Chondrocyte (in vitro differentiated cells): ENCODE measurements around the gene KL. TPM values are rescaled to one million over a fixed set of nuclear protein-coding genes. Genes with fewer than 3 reads are reported as not detected.

Experiments used
- DNase-seq: peaks from one replicate; pipeline ENCODE4 v3.0.0; 2021; ENCODE audit warnings: mixed read lengths, low spot score
- H3K27ac Mint-ChIP-seq: one replicate; pipeline ENCODE4 v1.8.0; 2021; ENCODE audit warnings: mild to moderate bottlenecking, moderate library complexity, mixed read lengths; ENCODE audit not compliant: unreplicated experiment
- H3K27me3 Mint-ChIP-seq: 2 replicates; pipeline ENCODE4 v1.8.0; 2021; ENCODE audit warnings: low read depth, mixed read lengths
- H3K36me3 Mint-ChIP-seq: 2 replicates; pipeline ENCODE4 v1.8.0; 2021; ENCODE audit warnings: low read depth, mixed read lengths
- H3K4me1 Mint-ChIP-seq: 2 replicates; pipeline ENCODE4 v1.8.0; 2021; ENCODE audit warnings: low read depth, mild to moderate bottlenecking, mixed read lengths
- H3K4me3 Mint-ChIP-seq: one replicate; pipeline ENCODE4 v1.8.0; 2021; ENCODE audit warnings: mild to moderate bottlenecking, moderate library complexity, mixed read lengths; ENCODE audit not compliant: unreplicated experiment
- H3K9me3 Mint-ChIP-seq: 2 replicates; pipeline ENCODE4 v1.8.0; 2021; ENCODE audit warnings: low read depth, mixed read lengths
- CTCF ChIP-seq: fragments of 200-600 bp; sonication (generic); IDR thresholded peaks from 2 replicates; pipeline ENCODE4 v1.5.0; 2021; ENCODE audit warnings: antibody characterized with exemption, mild to moderate bottlenecking, moderate library complexity
- total RNA-seq: library from RNA; stranded (reverse); gene quantifications from 3 replicates; pipeline ENCODE4 v1.2.1, GENCODE V29; 2021

Gene KL
- total RNA-seq, 1 donor from 2014 or later: 0.05 TPM

GRCh38 chr13:33003458-33004019 lies 12.7 kb upstream of the KL start:
- Mint-ChIP-seq H3K27ac (no peak overlapping the region), H3K4me3 (no peak overlapping the region), H3K9me3 (peaks cover 19% of the 10 kb centered on the region), H3K4me1 (peaks cover 3% of the 10 kb centered on the region), H3K36me3 (peaks cover 2% of the 10 kb centered on the region), H3K27me3 (no peaks in the 10 kb centered on the region)
- DNase-seq: no peak
- no peak for TF ChIP-seq CTCF

DNA sequence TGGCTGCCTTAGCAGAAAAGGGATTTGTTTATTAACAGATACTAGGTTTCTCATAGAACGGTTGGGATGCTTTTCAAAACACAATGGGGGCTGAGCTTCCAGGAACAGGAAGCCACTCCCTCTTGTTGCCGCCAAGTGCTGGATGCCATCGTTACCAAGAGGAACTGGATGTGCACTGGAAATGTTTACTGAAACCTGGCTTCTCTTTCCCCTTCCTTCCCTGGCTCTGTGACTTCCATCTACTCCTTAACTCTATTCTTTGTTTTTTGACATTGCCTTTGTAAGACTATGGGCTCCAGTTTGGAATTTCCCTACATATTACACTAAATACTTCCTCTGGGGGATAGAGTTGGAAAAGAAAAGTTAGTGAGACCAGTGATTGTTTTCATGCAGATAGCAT lies 11.7 kb upstream of the KL start:
- Mint-ChIP-seq H3K9me3 (peaks cover 27% of the 10 kb centered on the region), H3K4me1 (peaks cover 3% of the 10 kb centered on the region), H3K4me3 (no peak overlapping the region), H3K27ac (no peak overlapping the region), H3K36me3 (peaks cover 4% of the 10 kb centered on the region), H3K27me3 (no peaks in the 10 kb centered on the region)
- no peak for DNase-seq
- TF ChIP-seq CTCF: no peak

DNA sequence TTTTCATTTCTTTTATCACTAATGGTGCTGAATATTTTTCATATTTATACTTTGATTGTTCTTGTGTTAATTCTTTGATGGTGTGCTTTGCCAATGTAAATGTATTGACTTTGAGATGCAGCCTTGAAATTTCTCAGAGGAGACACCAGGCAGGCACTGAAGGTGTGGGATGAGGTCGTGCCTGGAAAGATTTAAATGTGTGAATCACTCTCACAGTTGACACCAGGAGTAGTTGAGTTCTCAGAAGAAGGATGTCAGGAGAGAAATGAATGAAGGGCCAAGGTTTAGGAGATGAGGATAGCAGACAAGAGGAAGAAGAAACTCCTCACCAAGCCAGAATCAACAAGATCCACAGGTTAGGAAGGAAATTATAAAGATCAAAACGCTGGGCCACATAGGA lies 10.1 kb upstream of the KL start:
- no peak for DNase-seq
- H3K9me3 Mint-ChIP-seq: peaks cover 31% of the 10 kb centered on the region
- H3K36me3 Mint-ChIP-seq: peaks cover 4% of the 10 kb centered on the region
- H3K27ac Mint-ChIP-seq: no peak overlapping the region
- H3K4me1 Mint-ChIP-seq: peaks cover 3% of the 10 kb centered on the region
- no peak overlapping the region for H3K4me3 Mint-ChIP-seq
- no peaks in the 10 kb centered on the region for H3K27me3 Mint-ChIP-seq
- TF ChIP-seq CTCF: no peak

DNA sequence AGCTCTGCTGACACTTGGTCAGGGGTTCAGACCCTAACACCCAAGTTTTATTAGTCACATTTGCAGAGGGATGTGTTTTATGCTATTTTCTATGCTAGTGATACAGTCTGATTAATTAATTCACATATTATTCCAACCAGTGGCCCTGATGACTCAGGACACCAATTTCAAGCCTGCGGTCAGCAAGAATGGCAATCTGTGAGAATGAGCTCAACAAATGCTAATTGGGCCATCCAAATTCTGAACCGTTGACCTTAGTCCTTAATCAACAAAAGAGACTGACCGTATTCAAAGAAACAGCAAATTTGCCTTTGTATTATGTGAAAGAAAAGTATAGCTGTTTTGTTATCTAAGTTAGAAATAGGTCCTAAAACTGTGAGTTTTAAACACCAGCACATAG lies 9.6 kb upstream of the KL start:
- H3K4me1 Mint-ChIP-seq: peaks cover 3% of the 10 kb centered on the region
- peaks cover 31% of the 10 kb centered on the region for H3K9me3 Mint-ChIP-seq
- H3K27ac Mint-ChIP-seq: no peak overlapping the region
- no peak for DNase-seq
- no peak for TF ChIP-seq CTCF
- H3K27me3 Mint-ChIP-seq: no peaks in the 10 kb centered on the region
- no peak overlapping the region for H3K4me3 Mint-ChIP-seq
- peaks cover 4% of the 10 kb centered on the region for H3K36me3 Mint-ChIP-seq

DNA sequence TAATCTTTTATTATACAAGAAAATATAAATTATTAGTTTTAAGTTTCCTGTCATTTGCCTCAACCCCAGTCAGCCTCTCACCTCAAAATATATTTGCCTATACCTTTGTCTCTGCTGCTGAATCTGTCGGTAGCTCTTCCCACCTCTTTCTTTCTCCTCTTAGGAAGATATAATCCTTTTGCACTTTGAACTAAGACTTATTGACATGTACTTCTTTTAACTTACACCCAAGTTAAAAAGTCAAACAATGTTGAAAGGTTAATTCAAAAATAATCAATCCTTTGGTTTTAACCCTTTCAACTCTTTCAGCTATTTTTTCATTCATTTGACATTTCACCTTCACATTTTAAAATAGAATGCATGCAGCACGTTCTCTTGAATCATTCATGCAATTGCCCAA lies 9.0 kb upstream of the KL start:
- no peak for TF ChIP-seq CTCF
- peaks cover 4% of the 10 kb centered on the region for H3K36me3 Mint-ChIP-seq
- peaks cover 3% of the 10 kb centered on the region for H3K4me1 Mint-ChIP-seq
- H3K9me3 Mint-ChIP-seq: peaks cover 31% of the 10 kb centered on the region
- no peak overlapping the region for H3K4me3 Mint-ChIP-seq
- no peak for DNase-seq
- no peak overlapping the region for H3K27ac Mint-ChIP-seq
- H3K27me3 Mint-ChIP-seq: no peaks in the 10 kb centered on the region
